UCSD-AML1 (cell line): ENCODE data around the gene ZNF22.
"Not testable (repeated sequence)": the region's sequence is repeated elsewhere in the genome, so short reads cannot be mapped to it uniquely, and the experiment has no call there.

ENCODE experiments used
- DNase-seq: peaks from one replicate; lab custom pipeline; 2025; ENCODE audit not compliant: unreplicated experiment; lab: John Stamatoyannopoulos, UW

ZNF22 gene

GRCh38 chr10:45006276-45007030 is 5.7 kb downstream of the ZNF22 start:
- no peak for DNase-seq

GRCh38 chr10:45008524-45009161 is 7.9 kb downstream of the ZNF22 start:
- no peak for DNase-seq

- not testable (repeated sequence) for DNase-seq
Observed at GRCh38 chr10:45014557-45014956, 13.8 kb downstream of the ZNF22 start.

DNA sequence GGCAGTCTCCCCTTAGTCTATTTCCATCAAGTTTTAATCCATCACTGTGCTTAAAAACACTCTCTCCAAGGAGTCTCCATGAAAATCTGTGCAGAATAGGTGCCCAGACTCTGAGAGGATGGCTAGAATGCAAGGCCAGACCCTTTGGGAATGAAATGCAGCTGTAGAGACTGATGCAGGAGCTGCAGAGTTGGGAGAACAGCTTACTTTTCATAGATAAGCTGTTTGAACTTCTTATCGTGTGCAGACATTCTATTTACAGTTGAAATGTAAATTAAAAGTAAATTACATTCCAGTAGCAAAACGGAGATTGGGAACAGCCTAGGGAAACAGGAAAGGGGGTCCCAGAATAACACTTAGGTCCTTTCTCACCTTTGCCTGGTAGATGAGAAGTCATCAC is 14.9 kb downstream of the ZNF22 start:
- DNase-seq: no peak

GRCh38 chr10:45023426-45023825 is 22.7 kb downstream of the ZNF22 start:
- DNase-seq: no peak

DNA sequence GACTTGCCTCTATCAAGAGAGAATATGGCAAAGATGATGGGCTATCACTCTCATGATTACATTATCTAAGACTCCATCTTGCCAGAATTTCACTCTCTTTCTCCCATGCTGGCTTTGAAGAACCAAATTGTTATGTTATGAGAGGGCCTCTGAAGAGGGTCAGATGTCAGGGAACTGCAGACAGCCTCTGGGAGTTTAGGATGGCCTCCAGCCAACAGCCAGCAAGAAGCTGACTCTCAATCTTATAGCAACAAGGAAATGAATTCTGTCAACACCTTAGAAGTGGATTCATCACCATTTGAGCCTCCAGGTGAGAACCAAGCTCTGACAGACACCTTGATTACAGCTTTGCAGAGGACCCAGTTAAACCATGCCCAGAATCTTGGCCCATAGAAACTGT is 33.6 kb downstream of the ZNF22 start:
- DNase-seq: no peak

GRCh38 chr10:45035673-45036072 is 35.0 kb downstream of the ZNF22 start:
- DNase-seq: no peak

- no peak for DNase-seq
Observed at GRCh38 chr10:45040921-45041542, 40.3 kb downstream of the ZNF22 start.

DNA sequence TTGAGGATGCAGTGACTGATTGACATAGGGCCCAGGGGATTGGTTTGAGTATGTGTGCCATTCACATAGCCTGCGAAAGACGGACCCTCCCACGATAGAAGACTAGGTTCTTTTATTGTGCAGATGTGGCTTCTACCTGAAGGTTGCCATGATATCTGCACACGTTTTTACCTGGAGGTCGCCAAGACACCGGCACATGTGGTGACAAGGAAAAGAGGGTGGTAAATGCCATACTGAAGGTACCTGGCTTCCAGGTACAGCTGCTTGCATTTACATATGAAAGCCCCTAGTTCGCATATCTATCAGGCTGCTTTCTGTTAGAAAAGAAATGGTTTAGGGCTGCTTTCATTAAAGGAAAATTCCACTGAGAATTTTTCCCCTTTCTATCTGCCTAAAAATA is 43.6 kb downstream of the ZNF22 start:
- no peak for DNase-seq

DNA sequence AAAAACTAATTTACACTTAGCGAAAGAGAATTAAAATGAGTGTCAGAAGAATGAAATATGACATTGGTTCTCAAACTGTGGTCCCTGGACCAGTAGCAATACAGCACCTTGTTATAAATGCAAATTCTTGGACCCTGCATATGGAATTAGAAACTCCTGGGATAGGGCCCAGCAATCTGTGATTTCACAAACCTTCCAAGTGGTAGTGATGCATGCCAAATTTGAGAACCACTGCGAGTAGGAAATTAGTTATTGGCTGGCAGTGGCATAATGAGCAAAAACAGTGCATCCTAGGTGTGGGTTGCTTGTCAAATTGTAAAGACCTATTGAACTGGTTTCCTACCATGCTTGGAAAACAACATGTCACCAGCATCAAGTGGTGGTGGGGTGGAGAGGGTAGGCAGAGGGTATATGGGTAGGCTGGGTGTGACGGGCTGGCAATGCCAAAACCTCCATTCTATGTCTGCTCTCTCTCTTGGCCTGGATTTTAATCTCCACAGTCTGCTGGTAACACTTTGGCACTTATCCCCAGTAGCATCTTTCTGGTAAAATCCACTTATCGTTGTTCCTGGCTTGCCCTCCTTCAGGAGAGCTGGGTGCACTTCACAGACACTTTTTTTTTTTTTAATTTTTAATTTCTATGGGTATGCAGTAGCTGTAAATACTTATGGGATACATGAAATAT is 50.0 kb downstream of the ZNF22 start:
- no peak for DNase-seq

GRCh38 chr10:45052700-45053099 is 52.0 kb downstream of the ZNF22 start:
- DNase-seq: no peak

DNA sequence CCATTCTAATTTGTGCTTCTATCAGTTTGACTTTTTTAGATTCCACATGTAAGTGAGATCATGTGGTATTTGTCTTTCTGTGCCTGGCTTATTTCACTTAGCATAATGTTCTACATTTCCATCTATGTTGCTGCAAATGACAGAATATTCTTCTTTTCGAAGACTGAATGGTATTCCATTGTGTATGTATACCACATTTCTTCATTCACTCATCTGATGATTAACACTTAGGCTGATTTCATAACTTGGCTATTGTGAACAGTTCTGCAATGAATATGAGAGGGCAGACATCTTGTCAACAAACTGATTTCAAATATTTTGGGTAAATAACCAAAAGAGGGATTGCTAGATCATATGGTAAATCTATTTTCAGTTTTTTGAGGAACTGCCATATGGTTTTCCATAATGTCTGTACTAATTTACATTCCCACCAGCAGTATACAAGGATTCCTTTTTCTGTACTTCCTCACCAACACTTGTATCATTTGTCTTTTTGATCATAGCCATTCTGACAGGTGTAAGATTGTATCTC is 52.9 kb downstream of the ZNF22 start:
- no peak for DNase-seq
